Keratinocyte (primary cell): ENCODE measurements around the gene CTSD. TPM values are rescaled to one million over a fixed set of nuclear protein-coding genes. Genes with fewer than 3 reads are reported as not detected.

ENCODE experiments used
- DNase-seq: peaks from one replicate; pipeline ENCODE4 v3.0.0-alpha.2; 2011; ENCODE audit warnings: low read depth, missing footprints, low spot score
- FAIRE-seq: peaks from 2 replicates; lab custom pipeline; 2011; peaks lifted over from hg19 to GRCh38; lab: Jason Lieb, UNC
- H2AFZ ChIP-seq: 2 replicates; pipeline ENCODE4 v1.6.0; 2012; ENCODE audit warnings: low read length, control low read depth, inconsistent platforms; ENCODE audit not compliant: control insufficient read depth
- H3K27ac ChIP-seq: 2 replicates; pipeline ENCODE4 v1.5.1; 2011; ENCODE audit warnings: low read length; ENCODE audit not compliant: control insufficient read depth, insufficient read depth
- H3K27me3 ChIP-seq: 3 replicates; pipeline ENCODE4 v1.6.0; 2011; ENCODE audit warnings: low read length; ENCODE audit not compliant: control insufficient read depth, insufficient read depth; ENCODE audit errors: extremely low read depth
- H3K36me3 ChIP-seq, 2 experiments: 2 replicates in 1 of 2; 3 replicates in 1 of 2; pipeline ENCODE4 v1.5.1; 2011; ENCODE audit warnings: low read length in 2 of 2, mild to moderate bottlenecking in 1 of 2; ENCODE audit not compliant: control insufficient read depth in 2 of 2, insufficient read depth in 2 of 2; ENCODE audit errors: extremely low read depth in 1 of 2
- H3K4me1 ChIP-seq: 3 replicates; pipeline ENCODE4 v1.5.1; 2011; ENCODE audit warnings: low read length; ENCODE audit not compliant: control insufficient read depth, insufficient read depth; ENCODE audit errors: extremely low read depth
- H3K4me2 ChIP-seq: 3 replicates; pipeline ENCODE4 v1.6.0; 2011; ENCODE audit warnings: low read depth, low read length; ENCODE audit not compliant: control insufficient read depth, insufficient read depth; ENCODE audit errors: extremely low read depth
- H3K4me3 ChIP-seq, 3 experiments: fragments of 200-600 bp in 1 of 3; sonication (generic) in 1 of 3; 2 replicates in 2 of 3; 3 replicates in 1 of 3; pipeline ENCODE4 v1.5.1; 2011 to 2016; ENCODE audit warnings: low read length in 3 of 3, mild to moderate bottlenecking in 3 of 3, control low read depth in 2 of 3, inconsistent platforms in 1 of 3, low read depth in 1 of 3, mixed read lengths in 1 of 3, mixed run types in 1 of 3, moderate library complexity in 1 of 3; ENCODE audit not compliant: control insufficient read depth in 2 of 3, insufficient read depth in 2 of 3; ENCODE audit errors: extremely low read depth in 1 of 3
- H3K79me2 ChIP-seq: 2 replicates; pipeline ENCODE4 v1.6.0; 2012; ENCODE audit warnings: low read length; ENCODE audit not compliant: control insufficient read depth, insufficient read depth
- H3K9ac ChIP-seq: 3 replicates; pipeline ENCODE4 v1.6.0; 2011; ENCODE audit warnings: low read length; ENCODE audit not compliant: control insufficient read depth, insufficient read depth; ENCODE audit errors: extremely low read depth
- H3K9me1 ChIP-seq: 3 replicates; pipeline ENCODE4 v1.6.0; 2011; ENCODE audit warnings: low read length; ENCODE audit not compliant: control insufficient read depth, insufficient read depth; ENCODE audit errors: extremely low read depth
- H3K9me3 ChIP-seq: 2 replicates; pipeline ENCODE4 v1.5.1; 2012; ENCODE audit warnings: low read depth, low read length; ENCODE audit not compliant: control insufficient read depth
- H4K20me1 ChIP-seq: 3 replicates; pipeline ENCODE4 v1.6.0; 2011; ENCODE audit warnings: low read length; ENCODE audit not compliant: control insufficient read depth, insufficient read depth; ENCODE audit errors: extremely low read depth
- EZH2 ChIP-seq: IDR thresholded peaks from one replicate; pipeline ENCODE4 v1.6.1; 2012; ENCODE audit warnings: inconsistent platforms, mild to moderate bottlenecking, low read length, moderate library complexity
- dilution Hi-C: fragments of 300-500 bp; cut with MboI; formaldehyde crosslinking; loops from one replicate; pipeline ENCODE4 v1.7.0; 2020; ENCODE audit warnings: low sequenced_read_pairs; ENCODE audit not compliant: extremely low pct_ligation_motif_present
- polyA plus RNA-seq, 5 experiments: library from polyadenylated mRNA; depleted of rRNA in 3 of 5; stranded (reverse) in 3 of 5; stranded (forward) in 1 of 5; unstranded in 1 of 5; fragments of >200 nt; gene quantifications; 1 replicate in 1 of 5; 2 replicates in 3 of 5; 3 replicates in 1 of 5; pipeline versions ENCODE4 v1.2.1 to v1.2.3, GENCODE V29; 2011 to 2012; ENCODE audit warnings: missing spikeins in 2 of 5, low read depth in 1 of 5, low replicate concordance in 1 of 5
- TF ChIP-seq, protein P1 (sequence below), 3 experiments: IDR thresholded peaks in 1 of 3; conservative IDR thresholded peaks in 1 of 3; optimal IDR thresholded peaks in 1 of 3; 2 replicates in 2 of 3; 3 replicates in 1 of 3; pipeline versions ENCODE3 to v1.5.1; 2011; ENCODE audit warnings: low read length in 3 of 3, mild to moderate bottlenecking in 3 of 3, moderate library complexity in 2 of 3, control low read depth in 1 of 3, inconsistent platforms in 1 of 3; ENCODE audit not compliant: insufficient read depth in 2 of 3; ENCODE audit errors: extremely low read depth in 1 of 3

Gene CTSD
- polyA plus RNA-seq, 1 donor (not counting 4 experiments of a cell fraction or from before 2014, with no cell fraction given), result 152 TPM

GRCh38 chr11:1761110-1761856 is 2.4 kb downstream of the CTSD start:
- no peaks in the 10 kb centered on the region for H3K9me1 ChIP-seq
- TF ChIP-seq, protein P1, sequence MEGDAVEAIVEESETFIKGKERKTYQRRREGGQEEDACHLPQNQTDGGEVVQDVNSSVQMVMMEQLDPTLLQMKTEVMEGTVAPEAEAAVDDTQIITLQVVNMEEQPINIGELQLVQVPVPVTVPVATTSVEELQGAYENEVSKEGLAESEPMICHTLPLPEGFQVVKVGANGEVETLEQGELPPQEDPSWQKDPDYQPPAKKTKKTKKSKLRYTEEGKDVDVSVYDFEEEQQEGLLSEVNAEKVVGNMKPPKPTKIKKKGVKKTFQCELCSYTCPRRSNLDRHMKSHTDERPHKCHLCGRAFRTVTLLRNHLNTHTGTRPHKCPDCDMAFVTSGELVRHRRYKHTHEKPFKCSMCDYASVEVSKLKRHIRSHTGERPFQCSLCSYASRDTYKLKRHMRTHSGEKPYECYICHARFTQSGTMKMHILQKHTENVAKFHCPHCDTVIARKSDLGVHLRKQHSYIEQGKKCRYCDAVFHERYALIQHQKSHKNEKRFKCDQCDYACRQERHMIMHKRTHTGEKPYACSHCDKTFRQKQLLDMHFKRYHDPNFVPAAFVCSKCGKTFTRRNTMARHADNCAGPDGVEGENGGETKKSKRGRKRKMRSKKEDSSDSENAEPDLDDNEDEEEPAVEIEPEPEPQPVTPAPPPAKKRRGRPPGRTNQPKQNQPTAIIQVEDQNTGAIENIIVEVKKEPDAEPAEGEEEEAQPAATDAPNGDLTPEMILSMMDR (optimal IDR thresholded peaks at IDR 0.05 in 1 of 3, IDR thresholded peaks at IDR 0.05 in 1 of 3, conservative IDR thresholded peaks at IDR 0.05 in 1 of 3; ENCODE audit: extremely low read depth in 1 of 3, insufficient read depth in 2 of 3, low read length in 3 of 3), result no peak
- TF ChIP-seq EZH2, result no peak
- no peaks in the 10 kb centered on the region for H3K27me3 ChIP-seq
- peaks cover 8 to 18% of the 10 kb centered on the region in 2 experiments for H3K36me3 ChIP-seq
- H2AFZ ChIP-seq, result no peak overlapping the region
- peaks cover 4% of the 10 kb centered on the region for H3K79me2 ChIP-seq
- H3K4me1 ChIP-seq, result peaks cover 18% of the 10 kb centered on the region
- no peaks in the 10 kb centered on the region for H4K20me1 ChIP-seq
- H3K9me3 ChIP-seq, result no peaks in the 10 kb centered on the region
- H3K27ac ChIP-seq, result no peak overlapping the region
- no peak for FAIRE-seq
- no peak overlapping the region for H3K4me2 ChIP-seq
- DNase-seq, result no peak
- H3K9ac ChIP-seq, result no peak overlapping the region
- dilution Hi-C loops, result no loop called here
- no peak overlapping the region for H3K4me3 ChIP-seq

GRCh38 chr11:1760351-1761109 is 3.2 kb downstream of the CTSD start:
- peaks cover 8 to 25% of the 10 kb centered on the region in 2 experiments for H3K36me3 ChIP-seq
- FAIRE-seq, result no peak
- H3K27me3 ChIP-seq, result no peaks in the 10 kb centered on the region
- no peak overlapping the region for H3K4me2 ChIP-seq
- dilution Hi-C loops, result no loop called here
- H3K9me1 ChIP-seq, result no peaks in the 10 kb centered on the region
- peaks cover 4% of the 10 kb centered on the region for H3K79me2 ChIP-seq
- H3K4me1 ChIP-seq, result peaks cover 18% of the 10 kb centered on the region
- DNase-seq, result no peak
- TF ChIP-seq, protein P1 (optimal IDR thresholded peaks at IDR 0.05 in 1 of 3, IDR thresholded peaks at IDR 0.05 in 1 of 3, conservative IDR thresholded peaks at IDR 0.05 in 1 of 3; ENCODE audit: extremely low read depth in 1 of 3, insufficient read depth in 2 of 3, low read length in 3 of 3), result no peak
- TF ChIP-seq EZH2, result no peak
- H2AFZ ChIP-seq, result no peak overlapping the region
- no peak overlapping the region for H3K9ac ChIP-seq
- no peaks in the 10 kb centered on the region for H4K20me1 ChIP-seq
- H3K4me3 ChIP-seq, result no peak overlapping the region
- H3K27ac ChIP-seq, result no peak overlapping the region
- H3K9me3 ChIP-seq, result no peaks in the 10 kb centered on the region
